Stromal cell of bone marrow (primary cell): ENCODE measurements around the gene ADSS1.

Source experiments
- DNase-seq: peaks from one replicate; pipeline ENCODE4 v3.0.0-alpha.2; 2012; ENCODE audit warnings: low read depth

Gene ADSS1

GRCh38 chr14:104782808-104783139 lies 58.7 kb downstream of the ADSS1 start:
- DNase-seq: no peak

GRCh38 chr14:104783484-104784217 lies 59.6 kb downstream of the ADSS1 start:
- no peak for DNase-seq

- no peak for DNase-seq
These were observed 60.2 kb downstream of the ADSS1 start for GRCh38 chr14:104784218-104784568.

- DNase-seq: no peak
These were observed 61.0 kb downstream of the ADSS1 start for GRCh38 chr14:104784846-104785707.

- DNase-seq: no peak
These were observed 61.7 kb downstream of the ADSS1 start for GRCh38 chr14:104785708-104786080.

- no peak for DNase-seq
These were observed 62.1 kb downstream of the ADSS1 start for GRCh38 chr14:104786091-104786586.

GRCh38 chr14:104786726-104787675 lies 63.0 kb downstream of the ADSS1 start:
- DNase-seq: no peak

- DNase-seq: no peak
These were observed 63.7 kb downstream of the ADSS1 start for GRCh38 chr14:104787736-104788135.

GRCh38 chr14:104788161-104788818 lies 64.3 kb downstream of the ADSS1 start:
- DNase-seq: no peak

GRCh38 chr14:104788873-104789663 lies 65.0 kb downstream of the ADSS1 start:
- DNase-seq: no peak

GRCh38 chr14:104789752-104790743 lies 66.0 kb downstream of the ADSS1 start:
- no peak for DNase-seq

- no peak for DNase-seq
These were observed 67.4 kb downstream of the ADSS1 start for GRCh38 chr14:104791425-104791824.

GRCh38 chr14:104792101-104792884 lies 68.3 kb downstream of the ADSS1 start:
- DNase-seq: no peak

- DNase-seq: no peak
These were observed 69.1 kb downstream of the ADSS1 start for GRCh38 chr14:104792945-104793702.

GRCh38 chr14:104793703-104793959 lies 69.6 kb downstream of the ADSS1 start:
- no peak for DNase-seq

- DNase-seq: no peak
These were observed 70.1 kb downstream of the ADSS1 start for GRCh38 chr14:104794099-104794498.

- no peak for DNase-seq
These were observed 70.6 kb downstream of the ADSS1 start for GRCh38 chr14:104794631-104794992.

- DNase-seq: no peak
These were observed 71.2 kb downstream of the ADSS1 start, which contains the start of gene AKT1 for GRCh38 chr14:104794993-104795780. AKT1 (minus strand) TSS chr14:104795748; CDS start chr14:104792643, 3,105 bp downstream.
